IPS DF 6.9 (cell line): ENCODE results near the gene PRR29.
"Not testable (repeated sequence)": the region's sequence is repeated elsewhere in the genome, so short reads cannot be mapped to it uniquely, and the experiment has no call there.

Experiments
- DNase-seq: peaks from one replicate; pipeline ENCODE4 v3.0.0-alpha.2; 2013; ENCODE audit warnings: low read depth, low spot score
- H3K27ac ChIP-seq: one replicate; pipeline ENCODE4 v1.5.1; 2013; ENCODE audit warnings: low read length, control low read depth
- H3K27me3 ChIP-seq: 2 replicates; pipeline ENCODE4 v1.6.1; 2013; ENCODE audit warnings: mild to moderate bottlenecking, low read length; ENCODE audit not compliant: control insufficient read depth, insufficient read depth
- H3K36me3 ChIP-seq: 2 replicates; pipeline ENCODE4 v1.6.1; 2013; ENCODE audit warnings: low read length; ENCODE audit not compliant: control insufficient read depth, insufficient read depth
- H3K4me1 ChIP-seq: 2 replicates; pipeline ENCODE4 v1.6.1; 2013; ENCODE audit warnings: low read length; ENCODE audit not compliant: control insufficient read depth, insufficient read depth
- H3K4me3 ChIP-seq: 2 replicates; pipeline ENCODE4 v1.5.1; 2013; ENCODE audit warnings: mild to moderate bottlenecking, low read length
- H3K9me3 ChIP-seq: 2 replicates; pipeline ENCODE4 v1.6.1; 2013; ENCODE audit warnings: low read length, inconsistent platforms; ENCODE audit not compliant: control insufficient read depth, insufficient read depth
- WGBS: extraction: QIAGEN DNeasy Blood & Tissue Kit; methylation state at CpG from one replicate; pipeline ENCODE4 v1.1.7; 2013; ENCODE audit warnings: mixed read lengths, missing lambda C conversion rate; ENCODE audit not compliant: insufficient read length, insufficient coverage; 5-methylcytosine and 5-hydroxymethylcytosine counted together

The PRR29 gene

GRCh38 chr17:64016231-64016784 is 18.2 kb downstream of the PRR29 start:
- Histone ChIP-seq H3K36me3 (no peaks in the 10 kb centered on the region), H3K27ac (no peak overlapping the region), H3K27me3 (no peaks in the 10 kb centered on the region), H3K9me3 (no peaks in the 10 kb centered on the region), H3K4me3 (no peak overlapping the region), H3K4me1 (no peaks in the 10 kb centered on the region)
- no peak for DNase-seq
- no CpG with 5 or more reads among the region's 5 CpGs for WGBS

DNA sequence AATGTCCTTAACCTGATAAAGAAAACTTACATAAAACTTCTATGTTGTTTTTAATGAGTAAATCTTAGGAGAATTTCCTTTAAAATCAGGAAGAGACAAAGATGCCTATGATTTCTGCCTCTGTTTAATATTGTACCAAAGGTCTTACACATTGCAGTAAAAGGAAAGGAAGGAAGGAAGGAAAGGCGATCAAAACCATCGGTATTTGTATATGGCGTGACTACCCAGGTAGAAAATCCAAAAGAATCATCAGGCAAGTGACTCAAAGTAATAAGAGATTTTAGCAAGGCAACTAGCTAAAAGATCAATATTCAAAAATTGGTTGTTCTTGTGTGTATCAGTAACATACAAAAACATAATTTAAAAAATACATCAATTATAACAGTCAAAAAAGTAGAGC is 18.8 kb downstream of the PRR29 start:
- no peaks in the 10 kb centered on the region for H3K9me3 ChIP-seq
- no peaks in the 10 kb centered on the region for H3K36me3 ChIP-seq
- no peak overlapping the region for H3K27ac ChIP-seq
- no peaks in the 10 kb centered on the region for H3K4me1 ChIP-seq
- no peak overlapping the region for H3K4me3 ChIP-seq
- no peak for DNase-seq
- H3K27me3 ChIP-seq, result no peaks in the 10 kb centered on the region
- no CpG with 5 or more reads among the region's 3 CpGs for WGBS

GRCh38 chr17:64017381-64017980 is 19.3 kb downstream of the PRR29 start:
- H3K4me3 ChIP-seq, result no peak overlapping the region
- no peaks in the 10 kb centered on the region for H3K4me1 ChIP-seq

GRCh38 chr17:64019551-64019961 is 21.4 kb downstream of the PRR29 start:
- not testable (repeated sequence) for H3K36me3 ChIP-seq, H3K4me1 ChIP-seq, H3K27me3 ChIP-seq, H3K4me3 ChIP-seq, H3K27ac ChIP-seq, H3K9me3 ChIP-seq, DNase-seq
- no CpG with 5 or more reads among the region's 9 CpGs for WGBS

More at GRCh38 chr17:64017381-64017980, 19.3 kb downstream of the PRR29 start:
- Histone ChIP-seq H3K27ac (no peak overlapping the region), H3K9me3 (no peaks in the 10 kb centered on the region), H3K36me3 (no peaks in the 10 kb centered on the region), H3K27me3 (no peaks in the 10 kb centered on the region)
- WGBS, result no CpG with 5 or more reads among the region's 2 CpGs
- no peak for DNase-seq

GRCh38 chr17:64020056-64020766 is 22.1 kb downstream of the PRR29 start, which contains the start of gene ICAM2:
TSS of gene ICAM2 (minus strand) at chr17:64020633. CDS start at chr17:64006691, 13,942 bp downstream.
- DNase-seq, result no peak
- Histone ChIP-seq H3K4me3 (no peak within 1 kb of the TSS), H3K27me3 (no peaks in the 10 kb centered on the region), H3K4me1 (no peaks in the 10 kb centered on the region), H3K36me3 (no peaks in the 10 kb centered on the region), H3K27ac (no peak within 1 kb of the TSS), H3K9me3 (no peaks in the 10 kb centered on the region)
- WGBS, result no CpG with 5 or more reads among the region's 23 CpGs

GRCh38 chr17:64022611-64023063 is 24.5 kb downstream of the PRR29 start:
- H3K36me3 ChIP-seq, result no peaks in the 10 kb centered on the region
- DNase-seq, result no peak
- no peak overlapping the region for H3K4me3 ChIP-seq
- H3K4me1 ChIP-seq, result no peaks in the 10 kb centered on the region
- no peak overlapping the region for H3K27ac ChIP-seq
- WGBS, result no CpG with 5 or more reads among the region's 5 CpGs
- no peaks in the 10 kb centered on the region for H3K27me3 ChIP-seq
- H3K9me3 ChIP-seq, result no peaks in the 10 kb centered on the region

DNA sequence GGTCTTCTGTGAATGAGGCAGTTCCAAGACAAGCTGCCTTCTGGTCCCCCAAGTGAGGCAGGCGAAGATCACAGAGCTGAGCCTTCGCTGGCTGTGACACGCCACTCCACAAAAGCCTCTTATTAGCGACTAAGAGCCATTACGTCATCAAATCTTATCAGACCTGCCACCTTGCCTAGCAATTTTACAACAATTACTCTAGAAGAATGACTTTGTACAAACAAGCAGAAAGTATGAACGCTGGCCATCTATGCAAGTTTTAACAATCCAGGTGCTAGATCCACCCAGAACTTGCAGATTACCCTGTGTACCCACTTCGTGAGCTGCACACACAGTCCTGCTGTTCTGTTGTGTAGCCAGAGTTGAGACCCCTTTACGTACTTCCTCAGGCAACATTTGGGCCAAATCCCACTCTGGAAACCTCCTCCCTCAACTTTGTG is 26.1 kb downstream of the PRR29 start:
- Histone ChIP-seq H3K36me3 (no peaks in the 10 kb centered on the region), H3K27ac (no peak overlapping the region), H3K9me3 (no peaks in the 10 kb centered on the region), H3K4me3 (no peak overlapping the region), H3K4me1 (no peaks in the 10 kb centered on the region), H3K27me3 (no peaks in the 10 kb centered on the region)
- no CpG with 5 or more reads among the region's 8 CpGs for WGBS
- DNase-seq, result no peak

GRCh38 chr17:64024781-64025731 is 26.9 kb downstream of the PRR29 start:
- Histone ChIP-seq H3K4me1 (no peaks in the 10 kb centered on the region), H3K27ac (no peak overlapping the region)

GRCh38 chr17:64025732-64026294 is 27.7 kb downstream of the PRR29 start:
- DNase-seq, result peak; percentile 87

More at GRCh38 chr17:64024781-64025731, 26.9 kb downstream of the PRR29 start:
- WGBS, result no CpG with 5 or more reads among the region's 19 CpGs
- Histone ChIP-seq H3K4me3 (no peak overlapping the region), H3K36me3 (no peaks in the 10 kb centered on the region), H3K9me3 (no peaks in the 10 kb centered on the region), H3K27me3 (no peaks in the 10 kb centered on the region)
- no peak for DNase-seq

More at GRCh38 chr17:64025732-64026294, 27.7 kb downstream of the PRR29 start:
- H3K36me3 ChIP-seq, result no peaks in the 10 kb centered on the region
- no peak overlapping the region for H3K4me3 ChIP-seq
- no peak overlapping the region for H3K27ac ChIP-seq
- no peaks in the 10 kb centered on the region for H3K27me3 ChIP-seq
- no peaks in the 10 kb centered on the region for H3K9me3 ChIP-seq
- WGBS, result no CpG with 5 or more reads among the region's 21 CpGs
- no peaks in the 10 kb centered on the region for H3K4me1 ChIP-seq
